Measurements from ENCODE around the gene CFL1.

DNA sequence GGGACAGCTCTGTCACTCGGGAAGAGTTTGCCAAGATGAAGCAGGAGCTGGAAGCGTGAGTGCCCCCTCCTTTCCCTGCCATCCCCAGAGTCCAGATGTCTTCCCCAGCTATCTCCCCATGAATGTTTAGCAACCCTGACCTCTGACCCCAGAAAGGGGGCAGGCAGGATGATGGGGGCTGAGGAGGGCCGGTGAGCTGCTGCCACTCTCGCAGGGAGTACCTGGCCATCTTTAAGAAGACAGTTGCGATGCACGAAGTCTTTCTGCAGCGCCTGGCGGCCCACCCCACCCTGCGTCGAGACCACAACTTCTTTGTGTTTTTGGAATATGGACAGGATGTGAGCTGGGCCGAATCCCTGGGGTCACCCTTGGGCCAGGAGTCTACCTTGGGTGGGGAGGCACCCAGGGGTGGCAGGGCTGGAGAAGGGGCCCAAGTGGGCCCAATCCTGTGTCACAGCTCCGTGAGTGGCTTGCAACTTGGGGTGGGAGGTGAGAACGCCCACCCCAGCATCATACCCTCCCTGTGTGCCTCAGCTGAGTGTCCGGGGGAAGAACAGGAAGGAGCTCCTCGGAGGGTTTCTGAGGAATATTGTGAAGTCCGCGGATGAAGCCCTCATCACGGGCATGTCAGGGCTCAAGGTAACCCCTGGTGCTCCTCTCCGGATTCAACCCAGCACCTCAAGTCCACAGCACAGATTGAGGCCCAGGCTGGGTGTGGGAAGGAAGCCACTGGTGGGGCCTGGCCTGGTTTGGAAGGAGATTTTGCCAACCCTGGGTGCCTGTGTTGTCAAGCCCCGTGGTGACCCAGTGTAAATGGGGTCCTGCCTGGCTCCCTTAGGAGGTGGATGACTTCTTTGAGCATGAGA, 7.5 kb downstream of the CFL1 start:
- TF ChIP-seq, protein P1, sequence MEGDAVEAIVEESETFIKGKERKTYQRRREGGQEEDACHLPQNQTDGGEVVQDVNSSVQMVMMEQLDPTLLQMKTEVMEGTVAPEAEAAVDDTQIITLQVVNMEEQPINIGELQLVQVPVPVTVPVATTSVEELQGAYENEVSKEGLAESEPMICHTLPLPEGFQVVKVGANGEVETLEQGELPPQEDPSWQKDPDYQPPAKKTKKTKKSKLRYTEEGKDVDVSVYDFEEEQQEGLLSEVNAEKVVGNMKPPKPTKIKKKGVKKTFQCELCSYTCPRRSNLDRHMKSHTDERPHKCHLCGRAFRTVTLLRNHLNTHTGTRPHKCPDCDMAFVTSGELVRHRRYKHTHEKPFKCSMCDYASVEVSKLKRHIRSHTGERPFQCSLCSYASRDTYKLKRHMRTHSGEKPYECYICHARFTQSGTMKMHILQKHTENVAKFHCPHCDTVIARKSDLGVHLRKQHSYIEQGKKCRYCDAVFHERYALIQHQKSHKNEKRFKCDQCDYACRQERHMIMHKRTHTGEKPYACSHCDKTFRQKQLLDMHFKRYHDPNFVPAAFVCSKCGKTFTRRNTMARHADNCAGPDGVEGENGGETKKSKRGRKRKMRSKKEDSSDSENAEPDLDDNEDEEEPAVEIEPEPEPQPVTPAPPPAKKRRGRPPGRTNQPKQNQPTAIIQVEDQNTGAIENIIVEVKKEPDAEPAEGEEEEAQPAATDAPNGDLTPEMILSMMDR (conservative IDR thresholded peaks at IDR 0.05; ENCODE audit: low read depth in 2 of 2) = no peak
- TF ChIP-seq POLR2AphosphoS5 (IDR thresholded peaks at IDR 0.05; ENCODE audit: low read depth) = no peak
- no peak for TF ChIP-seq EZH2 (IDR thresholded peaks at IDR 0.05; ENCODE audit: low read depth, unreplicated experiment)
- TF ChIP-seq, protein P2, sequence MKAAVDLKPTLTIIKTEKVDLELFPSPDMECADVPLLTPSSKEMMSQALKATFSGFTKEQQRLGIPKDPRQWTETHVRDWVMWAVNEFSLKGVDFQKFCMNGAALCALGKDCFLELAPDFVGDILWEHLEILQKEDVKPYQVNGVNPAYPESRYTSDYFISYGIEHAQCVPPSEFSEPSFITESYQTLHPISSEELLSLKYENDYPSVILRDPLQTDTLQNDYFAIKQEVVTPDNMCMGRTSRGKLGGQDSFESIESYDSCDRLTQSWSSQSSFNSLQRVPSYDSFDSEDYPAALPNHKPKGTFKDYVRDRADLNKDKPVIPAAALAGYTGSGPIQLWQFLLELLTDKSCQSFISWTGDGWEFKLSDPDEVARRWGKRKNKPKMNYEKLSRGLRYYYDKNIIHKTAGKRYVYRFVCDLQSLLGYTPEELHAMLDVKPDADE (IDR thresholded peaks at IDR 0.05) = no peak
- TF ChIP-seq EZH2phosphoT487 (IDR thresholded peaks at IDR 0.05; ENCODE audit: unreplicated experiment) = no peak
- TF ChIP-seq, protein P3, sequence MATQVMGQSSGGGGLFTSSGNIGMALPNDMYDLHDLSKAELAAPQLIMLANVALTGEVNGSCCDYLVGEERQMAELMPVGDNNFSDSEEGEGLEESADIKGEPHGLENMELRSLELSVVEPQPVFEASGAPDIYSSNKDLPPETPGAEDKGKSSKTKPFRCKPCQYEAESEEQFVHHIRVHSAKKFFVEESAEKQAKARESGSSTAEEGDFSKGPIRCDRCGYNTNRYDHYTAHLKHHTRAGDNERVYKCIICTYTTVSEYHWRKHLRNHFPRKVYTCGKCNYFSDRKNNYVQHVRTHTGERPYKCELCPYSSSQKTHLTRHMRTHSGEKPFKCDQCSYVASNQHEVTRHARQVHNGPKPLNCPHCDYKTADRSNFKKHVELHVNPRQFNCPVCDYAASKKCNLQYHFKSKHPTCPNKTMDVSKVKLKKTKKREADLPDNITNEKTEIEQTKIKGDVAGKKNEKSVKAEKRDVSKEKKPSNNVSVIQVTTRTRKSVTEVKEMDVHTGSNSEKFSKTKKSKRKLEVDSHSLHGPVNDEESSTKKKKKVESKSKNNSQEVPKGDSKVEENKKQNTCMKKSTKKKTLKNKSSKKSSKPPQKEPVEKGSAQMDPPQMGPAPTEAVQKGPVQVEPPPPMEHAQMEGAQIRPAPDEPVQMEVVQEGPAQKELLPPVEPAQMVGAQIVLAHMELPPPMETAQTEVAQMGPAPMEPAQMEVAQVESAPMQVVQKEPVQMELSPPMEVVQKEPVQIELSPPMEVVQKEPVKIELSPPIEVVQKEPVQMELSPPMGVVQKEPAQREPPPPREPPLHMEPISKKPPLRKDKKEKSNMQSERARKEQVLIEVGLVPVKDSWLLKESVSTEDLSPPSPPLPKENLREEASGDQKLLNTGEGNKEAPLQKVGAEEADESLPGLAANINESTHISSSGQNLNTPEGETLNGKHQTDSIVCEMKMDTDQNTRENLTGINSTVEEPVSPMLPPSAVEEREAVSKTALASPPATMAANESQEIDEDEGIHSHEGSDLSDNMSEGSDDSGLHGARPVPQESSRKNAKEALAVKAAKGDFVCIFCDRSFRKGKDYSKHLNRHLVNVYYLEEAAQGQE (IDR thresholded peaks at IDR 0.05; ENCODE audit: unreplicated experiment) = no peak
- no peak for TF ChIP-seq NANOG (IDR thresholded peaks at IDR 0.05; ENCODE audit: borderline replicate concordance)
- TF ChIP-seq ZNF114 (CRISPR knock-in tag; IDR thresholded peaks at IDR 0.05) = no peak

Data from GM23338 (cell line).